AG09319 (cell line): Measurements from ENCODE around the gene NMNAT1.
"Not testable (repeated sequence)": the region's sequence is repeated elsewhere in the genome, so short reads cannot be mapped to it uniquely, and the experiment has no call there.

Experiments
- DNase-seq: peaks from one replicate; pipeline ENCODE4 v3.0.0-alpha.2; 2010; ENCODE audit warnings: low read depth; ENCODE audit errors: extremely low read depth
- CTCF ChIP-seq: IDR thresholded peaks from 2 replicates; pipeline ENCODE4 v1.5.1; 2011; ENCODE audit warnings: low read depth, mild to moderate bottlenecking, inconsistent platforms, low read length, moderate library complexity

The NMNAT1 gene

GRCh38 chr1:9910423-9911178 is 32.7 kb upstream of the NMNAT1 start:
- DNase-seq = peak; percentile 97
- TF ChIP-seq CTCF = no peak

GRCh38 chr1:9912264-9912936 is 30.9 kb upstream of the NMNAT1 start:
- DNase-seq = no peak

GRCh38 chr1:9914610-9914937 is 28.7 kb upstream of the NMNAT1 start:
- DNase-seq = no peak
- no peak for TF ChIP-seq CTCF

More at GRCh38 chr1:9912264-9912936, 30.9 kb upstream of the NMNAT1 start:
- TF ChIP-seq CTCF = no peak

- no peak for DNase-seq
- TF ChIP-seq CTCF = no peak
These were observed 26.8 kb upstream of the NMNAT1 start for GRCh38 chr1:9916452-9916851.

GRCh38 chr1:9917495-9917894 is 25.8 kb upstream of the NMNAT1 start:
- not testable (repeated sequence) for DNase-seq

GRCh38 chr1:9917901-9918300 is 25.4 kb upstream of the NMNAT1 start:
- DNase-seq = no peak

GRCh38 chr1:9920606-9921005 is 22.7 kb upstream of the NMNAT1 start:
- no peak for DNase-seq
- TF ChIP-seq CTCF = no peak

More at GRCh38 chr1:9917901-9918300, 25.4 kb upstream of the NMNAT1 start:
- no peak for TF ChIP-seq CTCF

- no peak for TF ChIP-seq CTCF
- DNase-seq = no peak
These were observed 20.9 kb upstream of the NMNAT1 start for GRCh38 chr1:9922342-9922741.
